ENCODE measurements around the gene TEKTIP1. TPM values are rescaled to one million over a fixed set of nuclear protein-coding genes. Genes with fewer than 3 reads are reported as not detected.

TEKTIP1 gene
- total and polyA plus RNA-seq, 9 of the 15 experiments (the other 6 are each of a cell fraction or from before 2014, with no cell fraction given), result 0.66 TPM; not detected in 8

DNA sequence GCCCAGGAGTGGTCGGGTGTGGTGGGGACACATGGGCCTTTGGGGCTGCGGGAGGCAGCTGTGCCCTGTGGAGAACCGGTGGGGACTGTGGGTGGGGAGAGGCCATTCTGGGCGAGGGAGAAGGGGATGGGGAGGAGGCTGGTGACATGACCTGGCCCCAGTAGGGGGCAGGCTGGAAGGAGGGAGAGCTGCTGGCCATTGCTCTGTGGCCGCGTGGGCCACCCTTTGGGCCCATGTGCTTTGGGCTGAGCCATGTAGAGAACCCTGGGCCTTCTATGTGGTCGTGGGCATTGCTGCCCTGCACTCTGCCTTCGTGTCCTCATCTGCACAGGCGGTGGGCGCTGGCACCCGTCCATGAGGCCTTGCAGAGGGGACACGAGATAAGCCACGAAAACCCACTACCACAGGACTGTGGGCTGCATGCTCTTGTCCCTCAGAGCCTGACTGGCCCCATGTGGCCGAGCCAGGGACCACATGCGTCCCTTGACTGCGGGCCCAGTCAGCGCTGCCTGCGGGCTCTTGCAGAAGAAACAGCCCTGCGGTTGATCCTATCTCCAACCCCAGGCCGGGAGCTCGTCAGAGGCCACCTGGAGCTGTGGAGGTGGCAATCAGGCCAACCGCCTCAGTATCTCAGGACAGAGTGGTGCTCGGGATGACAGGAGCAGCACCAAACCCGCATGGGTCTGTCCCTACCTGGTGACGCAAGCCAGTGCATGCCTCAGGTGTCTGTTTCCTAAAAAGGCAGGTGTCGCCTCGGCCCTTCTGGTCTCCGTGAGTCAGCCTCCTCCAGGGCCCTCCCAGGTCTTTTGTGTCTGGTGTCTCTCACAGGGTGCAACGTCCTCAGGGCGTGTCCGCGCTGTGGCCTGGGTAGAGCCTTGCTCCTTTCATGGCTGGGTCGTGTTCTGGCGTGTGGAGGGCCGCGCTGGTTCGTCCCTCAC lies 18.5 kb upstream of the TEKTIP1 start (continued):
- peak; percentile 32 for TF ChIP-seq ASH1L (IDR thresholded peaks at IDR 0.05; ENCODE audit: borderline replicate concordance, low read depth, partially characterized antibody)
- peak; percentile 46 for TF ChIP-seq HDAC3 (IDR thresholded peaks at IDR 0.05; ENCODE audit: borderline replicate concordance, partially characterized antibody)
- TF ChIP-seq KAT8 (IDR thresholded peaks at IDR 0.05; ENCODE audit: low read depth), result no peak
- TF ChIP-seq, protein P1, sequence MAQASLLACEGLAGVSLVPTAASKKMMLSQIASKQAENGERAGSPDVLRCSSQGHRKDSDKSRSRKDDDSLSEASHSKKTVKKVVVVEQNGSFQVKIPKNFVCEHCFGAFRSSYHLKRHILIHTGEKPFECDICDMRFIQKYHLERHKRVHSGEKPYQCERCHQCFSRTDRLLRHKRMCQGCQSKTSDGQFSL (CRISPR knock-in tag; IDR thresholded peaks at IDR 0.05), result peak; percentile 69; the same call in 1 of the 2 replicates
- TF ChIP-seq, protein P1 (tag; IDR thresholded peaks at IDR 0.05), result no peak
- no peak for TF ChIP-seq PTRF (tag; IDR thresholded peaks at IDR 0.05)
- no peak for TF ChIP-seq IFI16 (CRISPR knock-in tag; IDR thresholded peaks at IDR 0.05)
- no peak for TF ChIP-seq TAF7 (tag; IDR thresholded peaks at IDR 0.05)
- TF ChIP-seq, protein P2, sequence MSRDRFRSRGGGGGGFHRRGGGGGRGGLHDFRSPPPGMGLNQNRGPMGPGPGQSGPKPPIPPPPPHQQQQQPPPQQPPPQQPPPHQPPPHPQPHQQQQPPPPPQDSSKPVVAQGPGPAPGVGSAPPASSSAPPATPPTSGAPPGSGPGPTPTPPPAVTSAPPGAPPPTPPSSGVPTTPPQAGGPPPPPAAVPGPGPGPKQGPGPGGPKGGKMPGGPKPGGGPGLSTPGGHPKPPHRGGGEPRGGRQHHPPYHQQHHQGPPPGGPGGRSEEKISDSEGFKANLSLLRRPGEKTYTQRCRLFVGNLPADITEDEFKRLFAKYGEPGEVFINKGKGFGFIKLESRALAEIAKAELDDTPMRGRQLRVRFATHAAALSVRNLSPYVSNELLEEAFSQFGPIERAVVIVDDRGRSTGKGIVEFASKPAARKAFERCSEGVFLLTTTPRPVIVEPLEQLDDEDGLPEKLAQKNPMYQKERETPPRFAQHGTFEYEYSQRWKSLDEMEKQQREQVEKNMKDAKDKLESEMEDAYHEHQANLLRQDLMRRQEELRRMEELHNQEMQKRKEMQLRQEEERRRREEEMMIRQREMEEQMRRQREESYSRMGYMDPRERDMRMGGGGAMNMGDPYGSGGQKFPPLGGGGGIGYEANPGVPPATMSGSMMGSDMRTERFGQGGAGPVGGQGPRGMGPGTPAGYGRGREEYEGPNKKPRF (IDR thresholded peaks at IDR 0.05; ENCODE audit: low read depth, low read length), result no peak
- no peak for TF ChIP-seq DDX20 (tag; IDR thresholded peaks at IDR 0.05; ENCODE audit: low read depth)
- peak; percentile 32 for TF ChIP-seq ZFP36 (IDR thresholded peaks at IDR 0.05; ENCODE audit: low read depth, low read length, partially characterized antibody)
- TF ChIP-seq CTBP1 (IDR thresholded peaks at IDR 0.05; ENCODE audit: borderline replicate concordance), result peak; percentile 96
- TF ChIP-seq CCNT2 (IDR thresholded peaks at IDR 0.05; ENCODE audit: borderline replicate concordance, extremely low read depth, insufficient read length, low read depth, low read length), result peak; percentile 72
- peak; percentile 46; the same call in 1 of the 2 replicates for TF ChIP-seq RB1 (IDR thresholded peaks at IDR 0.05; ENCODE audit: low read depth)
- no peak for TF ChIP-seq ZNF764 (CRISPR knock-in tag; IDR thresholded peaks at IDR 0.05; ENCODE audit: low read depth)
- TF ChIP-seq ZC3H11A (IDR thresholded peaks at IDR 0.05; ENCODE audit: low read depth, low read length), result no peak
- TF ChIP-seq CHD4 (IDR thresholded peaks at IDR 0.05; ENCODE audit: insufficient read depth, insufficient replicate concordance, low read depth, low read length, poor library complexity, severe bottlenecking), result peak; percentile 24
- no peak for TF ChIP-seq BDP1 (IDR thresholded peaks at IDR 0.05; ENCODE audit: insufficient read depth, insufficient read length)
- TF ChIP-seq, protein P3, sequence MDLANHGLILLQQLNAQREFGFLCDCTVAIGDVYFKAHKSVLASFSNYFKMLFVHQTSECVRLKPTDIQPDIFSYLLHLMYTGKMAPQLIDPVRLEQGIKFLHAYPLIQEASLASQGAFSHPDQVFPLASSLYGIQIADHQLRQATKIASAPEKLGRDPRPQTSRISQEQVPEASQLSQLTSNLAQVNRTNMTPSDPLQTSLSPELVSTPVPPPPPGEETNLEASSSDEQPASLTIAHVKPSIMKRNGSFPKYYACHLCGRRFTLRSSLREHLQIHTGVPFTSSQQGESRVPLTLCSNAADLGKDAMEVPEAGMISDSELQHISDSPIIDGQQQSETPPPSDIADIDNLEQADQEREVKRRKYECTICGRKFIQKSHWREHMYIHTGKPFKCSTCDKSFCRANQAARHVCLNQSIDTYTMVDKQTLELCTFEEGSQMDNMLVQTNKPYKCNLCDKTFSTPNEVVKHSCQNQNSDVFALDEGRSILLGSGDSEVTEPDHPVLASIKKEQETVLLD (IDR thresholded peaks at IDR 0.05), result peak; percentile 62; the same call in 1 of the 2 replicates
- TF ChIP-seq, protein P4, sequence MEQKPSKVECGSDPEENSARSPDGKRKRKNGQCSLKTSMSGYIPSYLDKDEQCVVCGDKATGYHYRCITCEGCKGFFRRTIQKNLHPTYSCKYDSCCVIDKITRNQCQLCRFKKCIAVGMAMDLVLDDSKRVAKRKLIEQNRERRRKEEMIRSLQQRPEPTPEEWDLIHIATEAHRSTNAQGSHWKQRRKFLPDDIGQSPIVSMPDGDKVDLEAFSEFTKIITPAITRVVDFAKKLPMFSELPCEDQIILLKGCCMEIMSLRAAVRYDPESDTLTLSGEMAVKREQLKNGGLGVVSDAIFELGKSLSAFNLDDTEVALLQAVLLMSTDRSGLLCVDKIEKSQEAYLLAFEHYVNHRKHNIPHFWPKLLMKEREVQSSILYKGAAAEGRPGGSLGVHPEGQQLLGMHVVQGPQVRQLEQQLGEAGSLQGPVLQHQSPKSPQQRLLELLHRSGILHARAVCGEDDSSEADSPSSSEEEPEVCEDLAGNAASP (IDR thresholded peaks at IDR 0.05), result no peak
- no peak for TF ChIP-seq JUNB (CRISPR knock-in tag; conservative IDR thresholded peaks at IDR 0.05)
- TF ChIP-seq CBFA2T3 (IDR thresholded peaks at IDR 0.05), result peak; percentile 90

Data from K562 (cell line).